Activated T-helper 17 cell treated with anti-CD3 and anti-CD28 coated beads, Interleukin-2, amount 50 U/mL, for 72 hours (primary cell): Measurements from ENCODE around the gene ABCA8. TPM values are rescaled to one million over a fixed set of nuclear protein-coding genes. Genes with fewer than 3 reads are reported as not detected.
"Not testable (repeated sequence)": the region's sequence is repeated elsewhere in the genome, so short reads cannot be mapped to it uniquely, and the experiment has no call there.

Experiments
- ATAC-seq: fragments of 150-1000 bp; cut with Tn5 transposase; replicated peaks from 2 replicates; pipeline ENCODE4 v1.10.0; 2021; ENCODE audit warnings: mild to moderate bottlenecking, moderate library complexity
- H3K27ac Mint-ChIP-seq: one replicate; pipeline ENCODE4 v1.8.0; 2022; ENCODE audit warnings: mixed read lengths
- H3K27me3 Mint-ChIP-seq: one replicate; pipeline ENCODE4 v1.8.0; 2022; ENCODE audit warnings: mixed read lengths
- H3K36me3 Mint-ChIP-seq: one replicate; pipeline ENCODE4 v1.8.0; 2022; ENCODE audit warnings: low read depth, mild to moderate bottlenecking, mixed read lengths
- H3K4me1 Mint-ChIP-seq: one replicate; pipeline ENCODE4 v1.8.0; 2022; ENCODE audit warnings: mixed read lengths
- H3K4me3 Mint-ChIP-seq: one replicate; pipeline ENCODE4 v1.8.0; 2022; ENCODE audit warnings: mild to moderate bottlenecking, mixed read lengths
- H3K9me3 Mint-ChIP-seq: one replicate; pipeline ENCODE4 v1.8.0; 2022; ENCODE audit warnings: mixed read lengths
- total RNA-seq, 2 donors: library from RNA; stranded (reverse); gene quantifications; one replicate each; pipeline ENCODE4 v1.2.3, GENCODE V29; 2022

ABCA8 gene, protein sequence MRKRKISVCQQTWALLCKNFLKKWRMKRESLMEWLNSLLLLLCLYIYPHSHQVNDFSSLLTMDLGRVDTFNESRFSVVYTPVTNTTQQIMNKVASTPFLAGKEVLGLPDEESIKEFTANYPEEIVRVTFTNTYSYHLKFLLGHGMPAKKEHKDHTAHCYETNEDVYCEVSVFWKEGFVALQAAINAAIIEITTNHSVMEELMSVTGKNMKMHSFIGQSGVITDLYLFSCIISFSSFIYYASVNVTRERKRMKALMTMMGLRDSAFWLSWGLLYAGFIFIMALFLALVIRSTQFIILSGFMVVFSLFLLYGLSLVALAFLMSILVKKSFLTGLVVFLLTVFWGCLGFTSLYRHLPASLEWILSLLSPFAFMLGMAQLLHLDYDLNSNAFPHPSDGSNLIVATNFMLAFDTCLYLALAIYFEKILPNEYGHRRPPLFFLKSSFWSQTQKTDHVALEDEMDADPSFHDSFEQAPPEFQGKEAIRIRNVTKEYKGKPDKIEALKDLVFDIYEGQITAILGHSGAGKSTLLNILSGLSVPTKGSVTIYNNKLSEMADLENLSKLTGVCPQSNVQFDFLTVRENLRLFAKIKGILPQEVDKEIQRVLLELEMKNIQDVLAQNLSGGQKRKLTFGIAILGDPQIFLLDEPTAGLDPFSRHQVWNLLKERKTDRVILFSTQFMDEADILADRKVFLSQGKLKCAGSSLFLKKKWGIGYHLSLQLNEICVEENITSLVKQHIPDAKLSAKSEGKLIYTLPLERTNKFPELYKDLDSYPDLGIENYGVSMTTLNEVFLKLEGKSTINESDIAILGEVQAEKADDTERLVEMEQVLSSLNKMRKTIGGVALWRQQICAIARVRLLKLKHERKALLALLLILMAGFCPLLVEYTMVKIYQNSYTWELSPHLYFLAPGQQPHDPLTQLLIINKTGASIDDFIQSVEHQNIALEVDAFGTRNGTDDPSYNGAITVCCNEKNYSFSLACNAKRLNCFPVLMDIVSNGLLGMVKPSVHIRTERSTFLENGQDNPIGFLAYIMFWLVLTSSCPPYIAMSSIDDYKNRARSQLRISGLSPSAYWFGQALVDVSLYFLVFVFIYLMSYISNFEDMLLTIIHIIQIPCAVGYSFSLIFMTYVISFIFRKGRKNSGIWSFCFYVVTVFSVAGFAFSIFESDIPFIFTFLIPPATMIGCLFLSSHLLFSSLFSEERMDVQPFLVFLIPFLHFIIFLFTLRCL (N-terminal part only)
- total RNA-seq = not detected

- Mint-ChIP-seq H3K27ac (no peak within 1 kb of the TSS), H3K9me3 (no peaks in the 10 kb centered on the region), H3K27me3 (peaks cover 19% of the 10 kb centered on the region), H3K4me3 (no peak within 1 kb of the TSS), H3K36me3 (no peaks in the 10 kb centered on the region), H3K4me1 (no peaks in the 10 kb centered on the region)
- ATAC-seq = no peak
These were observed at the start of gene ABCA8 for GRCh38 chr17:68955181-68955841. TSS of gene ABCA8 (minus strand) at chr17:68955392. CDS start at chr17:68942034, 13,358 bp downstream.

DNA sequence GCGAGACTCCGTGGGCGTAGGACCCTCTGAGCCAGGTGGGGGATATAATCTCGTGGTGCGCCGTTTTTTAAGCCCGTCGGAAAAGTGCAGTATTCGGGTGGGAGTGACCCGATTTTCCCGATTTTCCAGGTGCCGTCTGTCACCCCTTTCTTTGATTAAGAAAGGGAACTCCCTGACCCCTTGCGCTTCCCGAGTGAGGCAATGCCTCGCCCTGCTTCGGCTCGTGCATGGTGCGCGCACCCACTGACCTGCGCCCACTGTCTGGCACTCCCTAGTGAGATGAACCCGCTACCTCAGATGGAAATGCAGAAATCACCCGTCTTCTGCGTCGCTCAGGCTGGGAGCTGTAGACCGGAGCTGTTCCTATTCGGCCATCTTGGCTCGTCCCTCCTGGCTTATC is 49.6 kb upstream of the ABCA8 start:
- H3K36me3 Mint-ChIP-seq, H3K4me1 Mint-ChIP-seq, H3K27ac Mint-ChIP-seq, H3K9me3 Mint-ChIP-seq, H3K4me3 Mint-ChIP-seq, ATAC-seq: not testable (repeated sequence)
- peaks cover 11% of the 10 kb centered on the region for H3K27me3 Mint-ChIP-seq

- not testable (repeated sequence) for H3K4me1 Mint-ChIP-seq, H3K27ac Mint-ChIP-seq, ATAC-seq, H3K27me3 Mint-ChIP-seq, H3K4me3 Mint-ChIP-seq, H3K9me3 Mint-ChIP-seq, H3K36me3 Mint-ChIP-seq
These were observed 44.6 kb upstream of the ABCA8 start for GRCh38 chr17:68999743-69000142.

DNA sequence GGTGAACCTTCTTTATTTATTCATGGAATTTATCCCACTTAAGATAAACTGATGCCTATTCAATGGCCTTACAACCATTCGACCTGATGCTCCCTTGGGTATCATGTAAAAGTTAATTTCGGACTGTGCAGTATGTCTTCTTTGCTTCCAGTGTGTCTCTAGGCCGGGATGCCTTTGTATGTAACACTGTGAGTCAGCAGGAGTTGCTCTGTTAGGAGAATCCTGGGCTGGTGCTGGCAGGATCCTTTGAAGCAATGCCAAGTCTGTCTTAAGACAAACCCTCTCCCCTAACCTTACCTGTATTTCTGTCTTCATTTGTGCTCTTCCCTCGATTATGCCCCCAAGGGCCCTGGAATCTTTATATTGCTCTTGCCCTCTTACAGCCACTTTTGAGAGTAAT is 37.9 kb upstream of the ABCA8 start:
- no peaks in the 10 kb centered on the region for H3K36me3 Mint-ChIP-seq
- no peaks in the 10 kb centered on the region for H3K9me3 Mint-ChIP-seq
- no peak overlapping the region for H3K27ac Mint-ChIP-seq
- no peak overlapping the region for H3K4me3 Mint-ChIP-seq
- no peaks in the 10 kb centered on the region for H3K4me1 Mint-ChIP-seq
- no peaks in the 10 kb centered on the region for H3K27me3 Mint-ChIP-seq
- no peak for ATAC-seq

GRCh38 chr17:68987966-68988365 is 32.8 kb upstream of the ABCA8 start:
- no peaks in the 10 kb centered on the region for H3K36me3 Mint-ChIP-seq

DNA sequence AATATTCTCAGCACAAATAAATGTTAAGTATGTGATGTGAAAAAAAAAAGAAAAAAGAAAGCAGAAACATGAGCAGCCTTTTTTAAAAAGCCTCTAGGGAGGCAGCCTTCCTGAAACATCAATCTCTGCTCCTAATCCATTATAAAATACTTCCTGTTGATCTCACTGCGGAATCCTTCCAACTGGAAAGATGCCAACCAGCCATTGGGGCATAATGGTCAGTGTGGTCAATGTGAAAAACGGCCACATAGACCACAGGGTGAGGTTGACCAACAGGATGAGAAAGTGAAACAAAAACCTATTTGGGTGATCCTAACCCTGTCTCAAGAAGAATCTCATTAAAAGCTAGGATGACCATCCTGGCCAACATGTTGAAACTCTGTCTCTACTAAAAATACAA is 26.1 kb upstream of the ABCA8 start:
- no peak overlapping the region for H3K27ac Mint-ChIP-seq
- ATAC-seq = no peak
- H3K36me3 Mint-ChIP-seq = no peaks in the 10 kb centered on the region
- no peaks in the 10 kb centered on the region for H3K4me1 Mint-ChIP-seq
- H3K27me3 Mint-ChIP-seq = peaks cover 12% of the 10 kb centered on the region
- no peak overlapping the region for H3K4me3 Mint-ChIP-seq
- H3K9me3 Mint-ChIP-seq = no peaks in the 10 kb centered on the region

More at GRCh38 chr17:68987966-68988365, 32.8 kb upstream of the ABCA8 start:
- Mint-ChIP-seq H3K9me3 (no peaks in the 10 kb centered on the region), H3K4me3 (no peak overlapping the region), H3K4me1 (no peaks in the 10 kb centered on the region), H3K27ac (no peak overlapping the region), H3K27me3 (no peaks in the 10 kb centered on the region)
- no peak for ATAC-seq

- no peak overlapping the region for H3K4me3 Mint-ChIP-seq
- ATAC-seq = no peak
- peaks cover 5% of the 10 kb centered on the region for H3K9me3 Mint-ChIP-seq
These were observed 18.1 kb upstream of the ABCA8 start for GRCh38 chr17:68973098-68973846.

DNA sequence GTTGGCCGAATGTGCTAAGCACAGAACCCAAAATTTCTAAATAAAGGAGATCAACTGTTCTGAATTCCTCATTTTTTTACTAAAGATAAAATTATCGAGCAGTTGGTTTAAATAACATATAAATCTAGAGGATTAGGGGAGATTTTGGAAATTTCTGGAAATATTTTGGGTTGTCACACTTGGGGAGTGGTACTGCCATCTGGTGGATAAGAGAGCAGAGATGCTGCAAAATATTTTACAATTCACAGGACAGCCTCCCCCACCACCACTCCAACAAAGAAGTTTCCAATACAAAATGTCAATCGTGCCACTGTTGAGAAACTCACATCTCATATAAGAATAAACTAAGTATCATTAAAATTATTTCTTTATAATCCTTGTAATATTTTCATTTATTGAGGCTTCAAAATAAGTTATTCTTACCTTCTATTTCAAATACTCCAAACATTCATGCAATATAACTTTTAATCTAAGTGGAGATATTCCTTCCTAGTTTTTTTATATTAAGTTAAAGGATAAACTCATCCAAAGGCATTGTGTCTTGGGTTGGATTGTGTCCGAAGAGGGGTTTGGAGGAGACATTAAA is 17.0 kb upstream of the ABCA8 start:
- Mint-ChIP-seq H3K9me3 (peaks cover 5% of the 10 kb centered on the region), H3K27ac (no peak overlapping the region), H3K27me3 (peaks cover 19% of the 10 kb centered on the region), H3K4me1 (no peaks in the 10 kb centered on the region), H3K36me3 (no peaks in the 10 kb centered on the region), H3K4me3 (no peak overlapping the region)
- no peak for ATAC-seq

More at GRCh38 chr17:68973098-68973846, 18.1 kb upstream of the ABCA8 start:
- Mint-ChIP-seq H3K27ac (no peak overlapping the region), H3K36me3 (no peaks in the 10 kb centered on the region), H3K4me1 (no peaks in the 10 kb centered on the region), H3K27me3 (peaks cover 23% of the 10 kb centered on the region)

DNA sequence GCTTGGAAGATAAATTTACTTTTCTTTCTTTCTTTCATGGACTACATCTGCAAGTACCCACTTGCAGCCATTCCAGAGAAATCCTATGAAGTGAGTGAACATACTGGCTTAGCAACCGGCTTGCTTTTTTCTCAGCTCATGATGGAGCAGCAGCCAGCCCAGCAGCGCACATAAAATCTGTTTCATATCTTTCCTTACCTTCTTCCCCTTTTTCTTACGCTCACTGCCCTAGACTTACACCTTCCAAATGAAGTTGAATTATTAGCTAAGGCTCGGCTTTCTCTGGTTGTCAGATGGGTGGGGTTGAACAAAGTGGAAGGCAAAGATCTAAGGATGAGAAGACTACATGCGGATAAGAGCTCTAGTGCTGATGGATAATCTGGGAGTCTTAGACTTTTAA is 13.9 kb upstream of the ABCA8 start:
- no peaks in the 10 kb centered on the region for H3K4me1 Mint-ChIP-seq
- peaks cover 6% of the 10 kb centered on the region for H3K27me3 Mint-ChIP-seq
- no peak overlapping the region for H3K4me3 Mint-ChIP-seq
- H3K36me3 Mint-ChIP-seq = no peaks in the 10 kb centered on the region
- no peak for ATAC-seq
- H3K9me3 Mint-ChIP-seq = peaks cover 4% of the 10 kb centered on the region
- H3K27ac Mint-ChIP-seq = no peak overlapping the region

- Mint-ChIP-seq H3K27me3 (no peaks in the 10 kb centered on the region), H3K4me1 (no peaks in the 10 kb centered on the region), H3K9me3 (peaks cover 4% of the 10 kb centered on the region), H3K27ac (no peak overlapping the region), H3K4me3 (no peak overlapping the region), H3K36me3 (no peaks in the 10 kb centered on the region)
- no peak for ATAC-seq
These were observed 8.8 kb upstream of the ABCA8 start for GRCh38 chr17:68963958-68964357.

DNA sequence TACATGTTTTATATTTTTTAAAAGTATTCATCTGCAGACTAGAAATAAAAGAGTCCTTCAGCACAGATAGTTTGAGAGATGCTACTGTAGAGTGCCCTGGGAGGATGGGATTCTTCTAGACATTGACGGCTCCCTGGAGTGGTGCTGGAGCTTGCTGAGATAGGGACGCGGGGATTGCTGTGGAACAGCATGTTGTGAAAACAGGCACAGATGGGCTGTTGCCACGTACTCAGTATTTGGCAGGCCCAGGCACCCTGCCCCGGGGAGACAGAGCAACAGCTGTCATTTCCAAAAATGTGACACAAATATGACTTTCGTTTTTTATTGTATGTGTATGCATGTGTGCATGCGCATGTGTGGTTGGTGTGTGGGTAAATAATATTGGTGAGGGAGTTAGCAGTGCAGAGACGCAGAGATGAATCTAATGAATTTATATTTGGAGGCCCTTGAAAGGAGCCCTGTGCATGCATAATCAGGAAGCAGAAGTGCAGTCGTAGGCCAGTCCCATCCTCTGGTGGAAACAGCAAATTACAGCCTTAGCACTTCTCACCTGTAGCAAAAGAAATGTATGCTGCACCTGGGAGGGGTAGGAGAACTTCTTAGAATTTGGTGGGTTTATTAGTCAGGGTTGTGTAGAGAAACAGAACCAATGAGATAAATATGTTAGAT is 6.2 kb upstream of the ABCA8 start:
- Mint-ChIP-seq H3K9me3 (peaks cover 4% of the 10 kb centered on the region), H3K4me1 (no peaks in the 10 kb centered on the region), H3K4me3 (no peak overlapping the region), H3K27me3 (peaks cover 4% of the 10 kb centered on the region), H3K36me3 (no peaks in the 10 kb centered on the region), H3K27ac (no peak overlapping the region)
- ATAC-seq = no peak

- H3K27ac Mint-ChIP-seq, H3K9me3 Mint-ChIP-seq, H3K27me3 Mint-ChIP-seq, H3K4me3 Mint-ChIP-seq, H3K4me1 Mint-ChIP-seq, H3K36me3 Mint-ChIP-seq, ATAC-seq: not testable (repeated sequence)
These were observed 3.9 kb upstream of the ABCA8 start for GRCh38 chr17:68959117-68959516.

- peak; percentile 53 for ATAC-seq
- peaks cover 13% of the 10 kb centered on the region for H3K27me3 Mint-ChIP-seq
- H3K4me3 Mint-ChIP-seq = no peak overlapping the region
- no peaks in the 10 kb centered on the region for H3K9me3 Mint-ChIP-seq
- no peaks in the 10 kb centered on the region for H3K4me1 Mint-ChIP-seq
- no peaks in the 10 kb centered on the region for H3K36me3 Mint-ChIP-seq
- no peak overlapping the region for H3K27ac Mint-ChIP-seq
These were observed 2.8 kb upstream of the ABCA8 start for GRCh38 chr17:68957944-68958343.
